Measurements from ENCODE around the gene TUBAL3.
A peak's percentile ranks its signal among the peaks of the same experiment; 100 is the strongest.

Gene TUBAL3

DNA sequence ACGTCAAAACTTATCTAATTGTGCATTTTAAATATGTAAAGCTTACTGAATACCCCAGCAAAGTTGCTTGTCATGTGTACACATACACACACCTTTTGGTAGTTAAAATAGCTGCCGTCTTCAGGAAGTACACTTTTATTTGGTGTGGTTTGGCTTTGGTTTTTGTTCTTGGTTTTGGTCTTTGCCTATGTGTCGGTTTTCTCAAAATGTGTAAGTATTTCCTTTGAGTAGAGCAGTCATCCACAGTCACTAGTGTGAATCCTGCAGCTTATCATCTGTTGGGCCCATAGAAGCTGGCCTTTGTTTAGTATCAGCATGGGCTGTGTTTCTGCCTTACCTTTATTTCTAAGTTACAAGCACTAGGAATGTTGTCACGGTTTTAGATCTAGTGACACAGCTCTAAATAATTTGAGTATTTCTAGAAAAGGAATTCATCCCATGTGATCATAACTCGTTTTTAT is 43.0 kb upstream of the TUBAL3 start:
- Histone ChIP-seq H3K9ac (ENCODE audit: insufficient read length, low read depth) (peak overlapping the region; percentile 22), H3K9me3 (ENCODE audit: insufficient read depth, low read length) (no peaks in the 10 kb centered on the region), H3K4me3 (ENCODE audit: insufficient read length, low read depth) (peak overlapping the region; percentile 61), H3K36me3 (ENCODE audit: insufficient read depth, insufficient read length, low read length) (peaks cover 34% of the 10 kb centered on the region), H3K27me3 (ENCODE audit: insufficient read depth, insufficient read length) (no peaks in the 10 kb centered on the region), H3K4me1 (ENCODE audit: insufficient read depth, insufficient read length) (no peaks in the 10 kb centered on the region)
- TF ChIP-seq YY1 (IDR thresholded peaks at IDR 0.05; ENCODE audit: insufficient read depth, insufficient read length) (no peak), ZNF274 (IDR thresholded peaks at IDR 0.05; ENCODE audit: low read depth, low read length) (no peak), SUZ12 (IDR thresholded peaks at IDR 0.05; ENCODE audit: extremely low read depth, insufficient read depth, insufficient read length) (no peak)
- no peak for DNase-seq (ENCODE audit: low read depth, low spot score)

- DNase-seq (ENCODE audit: low read depth, low spot score): no peak
- H3K4me3 ChIP-seq (ENCODE audit: insufficient read length, low read depth): peak overlapping the region; percentile 61
- peaks cover 28% of the 10 kb centered on the region for H3K36me3 ChIP-seq (ENCODE audit: insufficient read depth, insufficient read length, low read length)
- no peaks in the 10 kb centered on the region for H3K27me3 ChIP-seq (ENCODE audit: insufficient read depth, insufficient read length)
- peak overlapping the region; percentile 78 for H3K9ac ChIP-seq (ENCODE audit: insufficient read length, low read depth)
- no peak for TF ChIP-seq ZNF274 (IDR thresholded peaks at IDR 0.05; ENCODE audit: low read depth, low read length)
- H3K4me1 ChIP-seq (ENCODE audit: insufficient read depth, insufficient read length): no peaks in the 10 kb centered on the region
- no peaks in the 10 kb centered on the region for H3K9me3 ChIP-seq (ENCODE audit: insufficient read depth, low read length)
These were observed 42.4 kb upstream of the TUBAL3 start for GRCh38 chr10:5447056-5447455.

GRCh38 chr10:5446390-5446926 is 41.8 kb upstream of the TUBAL3 start:
- peak overlapping the region; percentile 61 for H3K4me3 ChIP-seq (ENCODE audit: insufficient read length, low read depth)

GRCh38 chr10:5445006-5445405 is 40.4 kb upstream of the TUBAL3 start:
- no peaks in the 10 kb centered on the region for H3K27me3 ChIP-seq (ENCODE audit: insufficient read depth, insufficient read length)
- no peaks in the 10 kb centered on the region for H3K4me1 ChIP-seq (ENCODE audit: insufficient read depth, insufficient read length)
- no peak overlapping the region for H3K4me3 ChIP-seq (ENCODE audit: insufficient read length, low read depth)
- H3K9ac ChIP-seq (ENCODE audit: insufficient read length, low read depth): no peak overlapping the region
- DNase-seq (ENCODE audit: low read depth, low spot score): no peak
- H3K36me3 ChIP-seq (ENCODE audit: insufficient read depth, insufficient read length, low read length): peaks cover 17% of the 10 kb centered on the region
- no peak for TF ChIP-seq SUZ12 (IDR thresholded peaks at IDR 0.05; ENCODE audit: extremely low read depth, insufficient read depth, insufficient read length)
- TF ChIP-seq ZNF274 (IDR thresholded peaks at IDR 0.05; ENCODE audit: low read depth, low read length): no peak
- TF ChIP-seq YY1 (IDR thresholded peaks at IDR 0.05; ENCODE audit: insufficient read depth, insufficient read length): no peak
- no peaks in the 10 kb centered on the region for H3K9me3 ChIP-seq (ENCODE audit: insufficient read depth, low read length)

More at GRCh38 chr10:5446390-5446926, 41.8 kb upstream of the TUBAL3 start:
- Histone ChIP-seq H3K9me3 (ENCODE audit: insufficient read depth, low read length) (no peaks in the 10 kb centered on the region), H3K9ac (ENCODE audit: insufficient read length, low read depth) (peak overlapping the region; percentile 78), H3K36me3 (ENCODE audit: insufficient read depth, insufficient read length, low read length) (peaks cover 22% of the 10 kb centered on the region), H3K27me3 (ENCODE audit: insufficient read depth, insufficient read length) (no peaks in the 10 kb centered on the region), H3K4me1 (ENCODE audit: insufficient read depth, insufficient read length) (no peaks in the 10 kb centered on the region)
- peak; percentile 80 for DNase-seq (ENCODE audit: low read depth, low spot score)
- no peak for TF ChIP-seq YY1 (IDR thresholded peaks at IDR 0.05; ENCODE audit: insufficient read depth, insufficient read length)
- TF ChIP-seq SUZ12 (IDR thresholded peaks at IDR 0.05; ENCODE audit: extremely low read depth, insufficient read depth, insufficient read length): no peak
- TF ChIP-seq ZNF274 (IDR thresholded peaks at IDR 0.05; ENCODE audit: low read depth, low read length): no peak

DNA sequence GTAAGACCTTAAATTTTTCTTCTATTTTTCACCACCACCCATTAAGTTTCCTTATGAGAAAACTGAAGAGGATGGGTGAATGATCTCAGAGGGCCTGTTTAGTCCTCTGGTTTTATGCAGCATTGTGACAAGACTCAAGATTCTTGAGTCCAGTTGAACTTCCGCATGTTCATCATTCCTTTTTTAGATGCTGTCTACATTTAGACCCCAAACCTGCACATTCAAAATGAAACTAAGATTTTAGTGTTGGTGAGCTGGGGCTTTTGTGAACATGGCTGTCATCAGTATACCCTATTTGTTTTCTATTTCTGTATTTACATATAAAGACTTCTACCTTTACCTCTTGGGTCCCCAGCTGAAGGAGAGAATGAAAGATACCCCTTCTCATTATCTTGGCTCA is 38.8 kb upstream of the TUBAL3 start:
- Histone ChIP-seq H3K27me3 (ENCODE audit: insufficient read depth, insufficient read length) (no peaks in the 10 kb centered on the region), H3K9me3 (ENCODE audit: insufficient read depth, low read length) (no peaks in the 10 kb centered on the region), H3K4me3 (ENCODE audit: insufficient read length, low read depth) (no peak overlapping the region), H3K4me1 (ENCODE audit: insufficient read depth, insufficient read length) (no peaks in the 10 kb centered on the region), H3K9ac (ENCODE audit: insufficient read length, low read depth) (no peak overlapping the region), H3K36me3 (ENCODE audit: insufficient read depth, insufficient read length, low read length) (peaks cover 8% of the 10 kb centered on the region)
- DNase-seq (ENCODE audit: low read depth, low spot score): no peak
- TF ChIP-seq ZNF274 (IDR thresholded peaks at IDR 0.05; ENCODE audit: low read depth, low read length) (no peak), YY1 (IDR thresholded peaks at IDR 0.05; ENCODE audit: insufficient read depth, insufficient read length) (no peak), SUZ12 (IDR thresholded peaks at IDR 0.05; ENCODE audit: extremely low read depth, insufficient read depth, insufficient read length) (no peak)

DNA sequence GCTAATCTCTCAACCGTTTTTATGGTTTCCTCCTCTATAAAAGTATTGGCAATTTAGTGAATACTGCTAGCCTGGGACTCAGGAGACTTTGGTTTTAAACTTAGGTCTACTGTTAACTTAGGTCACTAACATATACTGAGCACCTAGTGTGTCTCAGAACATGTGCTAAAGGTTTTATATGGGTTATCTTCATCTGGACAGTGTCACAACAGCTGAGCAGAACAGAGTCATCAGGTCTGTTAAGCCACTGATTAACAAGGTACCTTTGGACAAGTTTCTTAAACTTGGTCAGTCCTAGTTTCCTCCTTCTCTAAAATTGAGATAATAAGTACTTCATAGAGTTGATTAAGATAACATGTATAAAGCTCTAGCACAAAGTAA is 38.4 kb upstream of the TUBAL3 start:
- no peaks in the 10 kb centered on the region for H3K27me3 ChIP-seq (ENCODE audit: insufficient read depth, insufficient read length)
- H3K9ac ChIP-seq (ENCODE audit: insufficient read length, low read depth): no peak overlapping the region
- H3K4me3 ChIP-seq (ENCODE audit: insufficient read length, low read depth): no peak overlapping the region
- peaks cover 8% of the 10 kb centered on the region for H3K36me3 ChIP-seq (ENCODE audit: insufficient read depth, insufficient read length, low read length)
- no peaks in the 10 kb centered on the region for H3K4me1 ChIP-seq (ENCODE audit: insufficient read depth, insufficient read length)
- DNase-seq (ENCODE audit: low read depth, low spot score): no peak
- TF ChIP-seq SUZ12 (IDR thresholded peaks at IDR 0.05; ENCODE audit: extremely low read depth, insufficient read depth, insufficient read length): no peak
- TF ChIP-seq ZNF274 (IDR thresholded peaks at IDR 0.05; ENCODE audit: low read depth, low read length): no peak
- no peak for TF ChIP-seq YY1 (IDR thresholded peaks at IDR 0.05; ENCODE audit: insufficient read depth, insufficient read length)
- H3K9me3 ChIP-seq (ENCODE audit: insufficient read depth, low read length): no peaks in the 10 kb centered on the region

DNA sequence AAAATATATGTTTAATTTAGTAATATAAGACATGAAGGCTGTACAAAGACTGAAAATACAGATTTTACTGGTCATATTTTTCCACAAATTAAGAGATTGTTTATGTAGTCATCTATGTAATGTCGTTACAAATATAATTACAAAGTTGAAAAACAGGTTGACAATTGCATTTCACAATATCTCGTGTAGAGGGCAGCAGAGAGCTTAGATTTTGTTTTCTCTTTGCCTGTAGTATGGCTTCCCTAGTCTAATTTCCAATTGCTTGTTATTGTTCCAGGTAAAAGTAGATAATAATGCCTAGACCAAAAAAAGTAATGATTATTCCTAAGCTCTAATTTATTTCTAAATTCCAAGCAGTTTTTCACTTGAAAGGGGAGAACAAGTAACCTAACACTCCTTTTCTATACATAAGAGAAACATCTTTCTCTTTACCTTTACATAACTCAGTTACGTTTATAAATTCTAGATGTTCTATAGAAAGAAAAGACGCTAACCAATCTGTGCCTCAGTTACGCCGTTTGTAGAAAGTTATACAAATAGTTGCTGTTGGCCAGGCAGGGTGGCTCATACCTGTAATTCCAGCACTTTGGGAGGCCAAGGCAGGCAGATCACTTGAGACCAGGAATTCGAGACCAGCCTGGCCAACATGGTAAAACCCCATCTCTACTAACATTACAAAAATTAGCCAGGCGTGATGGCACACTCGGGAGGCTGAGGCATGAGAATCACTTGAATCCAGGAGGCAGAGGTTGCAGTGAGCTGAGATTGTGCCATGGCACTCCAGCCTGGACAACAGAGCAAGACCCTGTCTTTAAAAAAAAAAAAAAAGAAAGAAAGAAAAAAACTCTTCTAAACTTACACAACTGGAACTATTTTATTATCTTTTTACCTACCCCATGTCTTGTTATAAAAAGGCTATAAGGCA is 37.7 kb upstream of the TUBAL3 start:
- Histone ChIP-seq H3K9me3 (ENCODE audit: insufficient read depth, low read length) (no peaks in the 10 kb centered on the region), H3K36me3 (ENCODE audit: insufficient read depth, insufficient read length, low read length) (peaks cover 8% of the 10 kb centered on the region), H3K27me3 (ENCODE audit: insufficient read depth, insufficient read length) (no peaks in the 10 kb centered on the region), H3K4me3 (ENCODE audit: insufficient read length, low read depth) (no peak overlapping the region), H3K9ac (ENCODE audit: insufficient read length, low read depth) (no peak overlapping the region), H3K4me1 (ENCODE audit: insufficient read depth, insufficient read length) (no peaks in the 10 kb centered on the region)
- no peak for TF ChIP-seq SUZ12 (IDR thresholded peaks at IDR 0.05; ENCODE audit: extremely low read depth, insufficient read depth, insufficient read length)
- TF ChIP-seq YY1 (IDR thresholded peaks at IDR 0.05; ENCODE audit: insufficient read depth, insufficient read length): no peak
- no peak for TF ChIP-seq ZNF274 (IDR thresholded peaks at IDR 0.05; ENCODE audit: low read depth, low read length)
- DNase-seq (ENCODE audit: low read depth, low spot score): no peak
